ENCODE measurements around the gene TTLL10. TPM values are rescaled to one million over a fixed set of nuclear protein-coding genes. Genes with fewer than 3 reads are reported as not detected.

The TTLL10 gene
- total and polyA plus RNA-seq, 2 of the 8 experiments (the other 6 are each of a cell fraction or from before 2014, with no cell fraction given), result 1.1 to 1.7 TPM

GRCh38 chr1:1241588-1242219 is 68.0 kb downstream of the TTLL10 start (continued):
- TF ChIP-seq, protein P1, sequence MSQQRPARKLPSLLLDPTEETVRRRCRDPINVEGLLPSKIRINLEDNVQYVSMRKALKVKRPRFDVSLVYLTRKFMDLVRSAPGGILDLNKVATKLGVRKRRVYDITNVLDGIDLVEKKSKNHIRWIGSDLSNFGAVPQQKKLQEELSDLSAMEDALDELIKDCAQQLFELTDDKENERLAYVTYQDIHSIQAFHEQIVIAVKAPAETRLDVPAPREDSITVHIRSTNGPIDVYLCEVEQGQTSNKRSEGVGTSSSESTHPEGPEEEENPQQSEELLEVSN (IDR thresholded peaks at IDR 0.05), result no peak

Data from H1 (cell line).